Uterus (tissue), 4 donors: Measurements from ENCODE around the gene ARHGEF11. TPM values are rescaled to one million over a fixed set of nuclear protein-coding genes. Genes with fewer than 3 reads are reported as not detected.

Source experiments
- DNase-seq, 2 donors: peaks; one replicate each; pipeline ENCODE4 v3.0.0-alpha.2; 2019 to 2020
- H3K27ac ChIP-seq, 2 donors: fragments of 200-600 bp; sonication (generic); 1 replicate in 1 of 2; 2 replicates in 1 of 2; pipeline ENCODE4 v1.5.1; 2016 to 2018
- H3K27me3 ChIP-seq, 2 donors: fragments of 200-600 bp; sonication (generic); one replicate each; pipeline ENCODE4 v1.5.1; 2018 to 2019; ENCODE audit warnings: control low read depth in 1 of 2
- H3K36me3 ChIP-seq, 2 donors: fragments of 200-600 bp; sonication (generic); one replicate each; pipeline ENCODE4 v1.5.1; 2019; ENCODE audit warnings: control low read depth in 1 of 2
- H3K4me1 ChIP-seq, 2 donors: fragments of 200-600 bp; sonication (generic); one replicate each; pipeline ENCODE4 v1.5.1; 2018 to 2019; ENCODE audit warnings: control low read depth in 1 of 2
- H3K4me3 ChIP-seq, 2 donors: fragments of 200-600 bp; sonication (generic); 1 replicate in 1 of 2; 2 replicates in 1 of 2; pipeline ENCODE4 v1.5.1; 2018 to 2019; ENCODE audit warnings: mild to moderate bottlenecking in 1 of 2
- H3K9me3 ChIP-seq, 2 donors: fragments of 200-600 bp; sonication (generic); one replicate each; pipeline ENCODE4 v1.5.1; 2019; ENCODE audit warnings: control low read depth in 1 of 2
- CTCF ChIP-seq, 4 experiments: fragments of 200-600 bp in 2 of 4; fragments of 450-650 bp in 2 of 4; sonication (generic) in 2 of 4; IDR thresholded peaks; one replicate each; pipeline ENCODE4 v1.5.1; 2016 to 2019; ENCODE audit warnings: antibody characterized with exemption in 4 of 4, mild to moderate bottlenecking in 2 of 4, moderate library complexity in 1 of 4
- POLR2A ChIP-seq, 2 donors: fragments of 450-650 bp; IDR thresholded peaks; one replicate each; pipeline ENCODE4 v1.6.1; 2016; ENCODE audit warnings: antibody characterized with exemption in 2 of 2, mild to moderate bottlenecking in 1 of 2, moderate library complexity in 1 of 2
- intact Hi-C: fragments of 100-400 bp; cut with DNase I; formaldehyde crosslinking; loops from one replicate; pipeline ENCODE4 v1.15.1; 2023; ENCODE audit warnings: low total_unique reads
- total RNA-seq, 4 donors: library from RNA; depleted of rRNA in 3 of 4; stranded (reverse); fragments of >200 nt in 3 of 4; gene quantifications; one replicate each; pipeline versions ENCODE4 v1.1.0 to v1.2.4, GENCODE V29; 2014 to 2023
- donor health status: DM: yes; HTN: yes; CAD: no.

ARHGEF11 gene
- total RNA-seq, 4 donors from 2014 or later = 28.2 to 65.3 (median 40.5) TPM

GRCh38 chr1:157040802-157041201, 4.7 kb downstream of the ARHGEF11 start:
- Histone ChIP-seq H3K36me3 (no peaks in the 10 kb centered on the region), H3K4me3 (no peak overlapping the region), H3K4me1 (peaks cover 5% of the 10 kb centered on the region in 2 donors), H3K27ac (no peak overlapping the region), H3K9me3 (no peaks in the 10 kb centered on the region), H3K27me3 (no peaks in the 10 kb centered on the region)
- intact Hi-C loops = no loop called here
- no peak for DNase-seq
- no peak for TF ChIP-seq CTCF (IDR thresholded peaks at IDR 0.05)
- TF ChIP-seq POLR2A (IDR thresholded peaks at IDR 0.05) = no peak

GRCh38 chr1:157035121-157035520, 10.4 kb downstream of the ARHGEF11 start:
- TF ChIP-seq CTCF (IDR thresholded peaks at IDR 0.05) (no peak), POLR2A (IDR thresholded peaks at IDR 0.05) (no peak)
- Histone ChIP-seq H3K4me1 (no peaks in the 10 kb centered on the region), H3K9me3 (no peaks in the 10 kb centered on the region), H3K27me3 (no peaks in the 10 kb centered on the region), H3K4me3 (no peak overlapping the region), H3K36me3 (no peaks in the 10 kb centered on the region), H3K27ac (no peak overlapping the region)
- intact Hi-C loops = no loop called here
- DNase-seq = no peak

DNA sequence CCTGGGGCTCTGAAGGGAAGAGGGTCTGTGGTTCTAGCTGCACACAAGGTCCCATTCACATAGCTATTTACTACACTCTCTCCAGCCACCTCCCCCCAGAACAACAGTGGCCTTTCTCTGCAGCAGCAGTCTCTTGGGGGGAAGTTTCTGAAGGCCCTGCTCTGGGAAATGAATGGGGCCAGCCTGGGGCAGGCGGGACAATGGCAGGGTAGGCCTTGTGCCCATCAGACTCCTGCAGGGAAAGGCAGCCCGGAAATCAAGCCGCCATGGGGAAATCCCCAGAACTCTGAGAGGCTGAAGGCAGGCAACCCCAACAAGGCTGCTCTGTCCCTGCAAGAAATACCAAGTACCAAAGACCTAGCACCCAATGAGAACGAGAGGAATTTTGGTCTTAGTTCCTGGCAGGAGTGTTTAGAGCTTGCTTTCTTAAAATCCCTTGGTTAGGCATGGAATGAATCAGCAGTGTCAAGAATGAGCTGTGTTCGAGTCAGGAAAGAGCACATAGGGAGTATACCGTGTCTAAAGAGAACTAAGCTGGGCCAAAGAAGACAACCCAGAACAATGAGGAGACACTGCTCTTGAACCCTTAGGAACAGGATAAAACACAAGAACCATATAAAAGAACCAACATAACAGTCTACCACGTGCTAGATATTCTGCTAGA, 11.3 kb downstream of the ARHGEF11 start:
- TF ChIP-seq POLR2A (IDR thresholded peaks at IDR 0.05) (no peak), CTCF (IDR thresholded peaks at IDR 0.05) (no peak)
- Histone ChIP-seq H3K9me3 (no peaks in the 10 kb centered on the region), H3K27me3 (no peaks in the 10 kb centered on the region), H3K27ac (no peak overlapping the region), H3K4me3 (no peak overlapping the region), H3K36me3 (no peaks in the 10 kb centered on the region), H3K4me1 (no peaks in the 10 kb centered on the region)
- intact Hi-C loops = no loop called here
- DNase-seq = no peak

DNA sequence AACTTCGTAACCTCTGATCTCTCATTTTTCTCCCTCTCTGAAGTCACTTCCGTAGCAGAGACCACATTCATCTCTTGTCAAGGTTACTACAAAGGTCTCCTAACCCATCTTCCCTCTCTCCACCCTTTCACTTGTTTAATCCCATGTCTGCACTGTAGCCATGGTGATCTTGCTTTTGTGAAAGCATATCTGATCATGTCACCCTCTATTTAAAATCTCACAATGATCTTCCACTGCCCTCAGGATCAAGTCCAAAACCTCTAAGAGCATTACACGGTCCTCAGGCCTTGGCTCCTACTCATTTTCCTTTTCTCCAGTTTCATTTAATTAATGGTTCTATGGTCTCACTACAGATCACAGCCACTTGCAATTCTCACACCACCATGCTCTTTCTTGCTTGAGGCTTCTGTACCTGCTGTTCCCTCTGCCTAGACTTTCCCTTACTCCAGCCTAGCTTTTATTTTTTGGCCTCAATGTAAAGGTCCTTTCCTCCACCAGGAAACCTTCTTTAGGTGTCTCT, 12.1 kb downstream of the ARHGEF11 start:
- Histone ChIP-seq H3K4me1 (no peaks in the 10 kb centered on the region), H3K27me3 (no peaks in the 10 kb centered on the region), H3K4me3 (no peak overlapping the region), H3K9me3 (no peaks in the 10 kb centered on the region), H3K36me3 (no peaks in the 10 kb centered on the region), H3K27ac (no peak overlapping the region)
- TF ChIP-seq POLR2A (IDR thresholded peaks at IDR 0.05) = no peak
- no peak for TF ChIP-seq CTCF (IDR thresholded peaks at IDR 0.05)
- intact Hi-C loops = no loop called here
- no peak for DNase-seq

GRCh38 chr1:157032303-157032702, 13.2 kb downstream of the ARHGEF11 start:
- TF ChIP-seq CTCF (IDR thresholded peaks at IDR 0.05) = no peak
- TF ChIP-seq POLR2A (IDR thresholded peaks at IDR 0.05) = no peak
- intact Hi-C loops = no loop called here
- DNase-seq = no peak
- no peaks in the 10 kb centered on the region for H3K27me3 ChIP-seq
- H3K36me3 ChIP-seq = no peaks in the 10 kb centered on the region
- no peak overlapping the region for H3K4me3 ChIP-seq
- no peaks in the 10 kb centered on the region for H3K4me1 ChIP-seq
- no peaks in the 10 kb centered on the region for H3K9me3 ChIP-seq
- no peak overlapping the region for H3K27ac ChIP-seq
